VCaP (cell line): ENCODE results near the gene CBL.
A peak's percentile ranks its signal among the peaks of the same experiment; 100 is the strongest.

Experiments
- H3K27ac ChIP-seq: fragments of 450-650 bp; 2 replicates; pipeline ENCODE4 v1.5.1; 2017
- TF ChIP-seq, protein P1 (sequence below): fragments of 450-650 bp; conservative IDR thresholded peaks from 2 replicates; pipeline ENCODE4 v1.5.1; 2017; ENCODE audit warnings: mild to moderate bottlenecking, moderate library complexity

CBL gene

GRCh38 chr11:119332111-119332765 is 126.1 kb downstream of the CBL start:
- TF ChIP-seq, protein P1, sequence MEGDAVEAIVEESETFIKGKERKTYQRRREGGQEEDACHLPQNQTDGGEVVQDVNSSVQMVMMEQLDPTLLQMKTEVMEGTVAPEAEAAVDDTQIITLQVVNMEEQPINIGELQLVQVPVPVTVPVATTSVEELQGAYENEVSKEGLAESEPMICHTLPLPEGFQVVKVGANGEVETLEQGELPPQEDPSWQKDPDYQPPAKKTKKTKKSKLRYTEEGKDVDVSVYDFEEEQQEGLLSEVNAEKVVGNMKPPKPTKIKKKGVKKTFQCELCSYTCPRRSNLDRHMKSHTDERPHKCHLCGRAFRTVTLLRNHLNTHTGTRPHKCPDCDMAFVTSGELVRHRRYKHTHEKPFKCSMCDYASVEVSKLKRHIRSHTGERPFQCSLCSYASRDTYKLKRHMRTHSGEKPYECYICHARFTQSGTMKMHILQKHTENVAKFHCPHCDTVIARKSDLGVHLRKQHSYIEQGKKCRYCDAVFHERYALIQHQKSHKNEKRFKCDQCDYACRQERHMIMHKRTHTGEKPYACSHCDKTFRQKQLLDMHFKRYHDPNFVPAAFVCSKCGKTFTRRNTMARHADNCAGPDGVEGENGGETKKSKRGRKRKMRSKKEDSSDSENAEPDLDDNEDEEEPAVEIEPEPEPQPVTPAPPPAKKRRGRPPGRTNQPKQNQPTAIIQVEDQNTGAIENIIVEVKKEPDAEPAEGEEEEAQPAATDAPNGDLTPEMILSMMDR, result no peak
- H3K27ac ChIP-seq, result no peak overlapping the region

GRCh38 chr11:119334174-119334930 is 128.2 kb downstream of the CBL start, which contains the start of gene RNF26:
TSS of gene RNF26 (plus strand) at chr11:119334527. CDS start at chr11:119335123, 596 bp downstream.
- peak within 1 kb of the TSS; percentile 59; the same call in 1 of the 2 replicates for H3K27ac ChIP-seq

DNA sequence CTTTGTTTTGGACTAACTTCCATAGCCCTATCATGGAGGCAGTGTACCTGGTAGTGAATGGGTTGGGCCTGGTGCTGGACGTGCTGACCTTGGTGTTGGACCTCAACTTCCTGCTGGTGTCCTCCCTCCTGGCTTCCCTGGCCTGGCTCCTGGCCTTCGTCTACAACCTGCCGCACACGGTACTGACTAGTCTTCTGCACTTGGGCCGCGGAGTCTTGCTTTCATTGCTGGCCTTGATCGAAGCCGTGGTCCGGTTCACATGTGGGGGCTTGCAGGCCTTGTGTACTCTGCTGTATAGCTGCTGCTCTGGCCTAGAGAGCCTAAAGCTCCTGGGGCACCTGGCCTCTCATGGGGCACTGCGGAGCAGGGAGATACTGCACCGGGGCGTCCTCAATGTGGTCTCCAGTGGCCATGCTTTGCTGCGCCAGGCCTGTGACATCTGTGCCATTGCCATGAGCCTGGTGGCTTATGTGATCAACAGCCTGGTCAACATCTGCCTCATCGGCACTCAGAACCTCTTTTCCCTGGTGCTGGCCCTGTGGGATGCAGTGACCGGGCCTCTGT is 129.0 kb downstream of the CBL start:
- TF ChIP-seq, protein P1, result no peak

More at GRCh38 chr11:119334174-119334930, 128.2 kb downstream of the CBL start, which contains the start of gene RNF26:
- TF ChIP-seq, protein P1, result no peak

DNA sequence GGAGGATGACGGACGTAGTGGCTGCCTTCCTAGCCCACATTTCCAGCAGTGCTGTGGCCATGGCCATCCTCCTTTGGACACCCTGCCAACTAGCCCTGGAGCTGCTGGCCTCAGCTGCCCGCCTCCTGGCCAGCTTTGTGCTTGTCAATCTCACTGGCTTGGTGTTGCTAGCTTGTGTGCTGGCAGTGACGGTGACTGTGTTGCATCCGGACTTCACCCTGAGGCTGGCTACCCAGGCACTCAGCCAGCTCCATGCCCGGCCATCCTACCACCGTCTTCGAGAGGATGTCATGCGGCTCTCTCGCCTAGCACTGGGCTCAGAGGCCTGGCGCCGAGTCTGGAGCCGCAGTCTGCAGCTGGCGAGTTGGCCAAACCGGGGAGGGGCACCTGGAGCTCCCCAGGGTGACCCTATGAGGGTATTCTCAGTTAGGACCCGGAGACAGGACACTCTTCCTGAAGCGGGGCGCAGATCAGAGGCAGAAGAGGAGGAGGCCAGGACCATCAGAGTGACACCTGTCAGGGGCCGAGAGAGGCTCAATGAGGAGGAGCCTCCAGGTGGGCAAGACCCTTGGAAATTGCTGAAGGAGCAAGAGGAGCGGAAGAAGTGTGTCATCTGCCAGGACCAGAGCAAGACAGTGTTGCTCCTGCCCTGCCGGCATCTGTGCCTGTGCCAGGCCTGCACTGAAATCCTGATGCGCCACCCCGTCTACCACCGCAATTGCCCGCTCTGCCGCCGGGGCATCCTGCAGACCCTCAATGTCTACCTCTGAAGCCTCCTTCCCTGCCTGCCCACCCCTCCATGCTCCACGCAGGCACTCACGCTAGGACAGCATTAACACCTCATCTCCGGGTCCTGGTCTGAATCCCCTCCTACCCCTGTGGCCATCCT is 129.8 kb downstream of the CBL start:
- TF ChIP-seq, protein P1, result no peak
- no peak overlapping the region for H3K27ac ChIP-seq

More for the DNA sequence above, 129.0 kb downstream of the CBL start:
- no peak overlapping the region for H3K27ac ChIP-seq

DNA sequence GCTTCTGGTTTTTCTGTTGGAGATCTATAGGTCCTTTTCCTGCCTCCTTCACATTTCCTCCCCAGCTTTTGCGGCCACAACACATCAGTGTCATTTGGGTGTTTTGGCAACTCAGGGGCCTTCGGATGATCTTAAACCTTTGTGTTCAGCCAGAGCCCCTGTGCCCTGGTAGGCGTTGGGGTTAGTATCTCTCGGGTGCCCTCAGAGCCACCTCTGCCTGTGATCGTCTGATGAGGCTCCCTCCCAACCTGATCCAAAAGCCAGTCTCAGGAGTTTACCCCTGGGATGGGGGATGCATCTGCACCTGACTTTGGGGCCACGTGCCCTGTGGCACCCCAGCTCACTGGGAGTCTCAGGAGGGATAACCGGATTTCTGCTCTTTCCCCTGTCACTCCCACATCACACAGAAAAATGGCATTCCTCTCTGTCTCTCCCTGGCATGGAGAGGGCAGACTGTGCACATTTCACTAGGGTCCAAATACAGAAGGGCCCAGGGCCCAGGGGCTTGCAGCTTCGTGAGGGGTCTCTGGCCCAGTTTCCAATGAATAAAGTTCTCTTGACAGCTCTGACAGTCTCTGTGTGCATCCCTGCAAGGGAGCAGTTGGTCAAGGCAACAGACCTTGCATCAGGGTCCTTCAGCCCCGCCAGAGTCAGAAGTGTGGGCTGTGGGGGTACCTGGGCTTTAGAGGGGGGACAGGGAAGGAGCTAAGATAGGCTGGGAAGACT is 130.8 kb downstream of the CBL start:
- H3K27ac ChIP-seq, result no peak overlapping the region
- TF ChIP-seq, protein P1, result no peak

DNA sequence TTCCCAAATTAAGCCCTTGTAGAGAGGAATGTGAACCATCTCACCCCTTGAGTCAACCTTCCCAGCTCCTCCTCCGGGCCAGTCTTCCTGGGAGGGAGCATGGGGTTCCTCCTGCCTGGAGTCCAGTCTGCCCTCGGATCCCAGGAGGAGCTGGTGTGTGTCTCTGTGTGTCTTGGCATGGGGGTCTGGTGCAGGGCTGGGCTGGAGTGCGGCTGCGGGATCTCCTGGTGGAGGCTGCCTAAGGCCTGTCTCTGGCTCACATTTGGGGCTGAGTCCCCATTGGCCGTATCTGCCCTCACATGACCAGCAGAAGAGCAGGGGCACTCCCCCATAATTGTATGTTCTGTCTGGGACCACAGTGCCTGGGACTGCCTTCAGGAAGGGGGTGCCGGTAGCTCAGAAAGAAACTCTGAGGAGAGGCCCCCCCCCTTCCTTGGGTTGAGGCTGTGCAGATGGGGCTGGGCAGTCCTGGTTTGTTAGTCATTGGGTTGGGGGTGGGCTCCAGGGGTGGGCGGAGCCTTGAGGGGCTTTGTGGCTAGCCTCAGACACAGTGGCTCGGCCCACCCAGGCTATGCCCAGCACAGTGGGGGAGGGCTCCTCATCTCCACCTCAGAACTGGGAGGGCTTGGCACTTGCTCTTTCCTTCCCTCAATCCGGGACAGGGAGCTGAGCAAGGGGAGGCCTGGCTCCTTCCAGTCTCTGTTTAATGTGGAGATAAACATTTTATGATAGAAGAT is 131.6 kb downstream of the CBL start:
- TF ChIP-seq, protein P1, result no peak
- no peak overlapping the region for H3K27ac ChIP-seq
